GM19395 (cell line): ENCODE results near the gene PIK3R1.

ENCODE experiments used
- ATAC-seq: cut with Tn5 transposase; IDR thresholded peaks from one replicate; pipeline ENCODE4 v1.9.1; 2021; ENCODE audit warnings: mild to moderate bottlenecking, moderate library complexity; ENCODE audit not compliant: unreplicated experiment

PIK3R1 gene

DNA sequence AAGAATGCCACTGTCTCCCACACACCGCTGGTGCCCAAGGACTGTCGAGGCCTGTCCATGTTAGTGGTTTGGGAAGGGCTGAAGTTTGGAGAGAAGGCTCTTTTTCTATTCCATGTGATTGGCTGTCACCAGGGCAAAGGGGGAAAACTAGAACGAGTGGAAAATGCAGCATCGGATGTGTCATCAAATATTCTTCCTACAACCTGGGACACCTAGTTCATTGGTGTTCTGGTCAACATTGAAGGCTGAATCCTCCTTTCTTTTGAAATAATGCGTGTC is 53.2 kb downstream of the PIK3R1 start:
- ATAC-seq, result no peak

DNA sequence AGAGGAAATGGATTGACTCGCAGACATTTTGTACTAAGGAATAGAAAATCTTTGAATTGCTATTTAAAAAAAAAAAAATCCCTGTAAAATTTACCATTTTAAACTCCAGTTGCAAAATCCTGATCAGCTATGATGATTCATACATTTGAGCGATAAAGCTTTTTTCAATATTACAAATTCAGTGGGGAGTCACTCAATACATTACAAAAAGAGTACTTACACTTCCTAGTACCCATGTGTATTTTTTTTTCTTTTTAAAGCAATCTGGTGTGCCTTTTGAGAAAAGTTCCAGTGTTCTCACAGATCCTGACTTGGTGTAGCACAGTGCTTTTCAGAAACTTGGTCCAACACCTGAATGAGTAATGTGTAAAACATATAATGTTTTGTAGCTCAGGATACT is 54.3 kb downstream of the PIK3R1 start:
- no peak for ATAC-seq

DNA sequence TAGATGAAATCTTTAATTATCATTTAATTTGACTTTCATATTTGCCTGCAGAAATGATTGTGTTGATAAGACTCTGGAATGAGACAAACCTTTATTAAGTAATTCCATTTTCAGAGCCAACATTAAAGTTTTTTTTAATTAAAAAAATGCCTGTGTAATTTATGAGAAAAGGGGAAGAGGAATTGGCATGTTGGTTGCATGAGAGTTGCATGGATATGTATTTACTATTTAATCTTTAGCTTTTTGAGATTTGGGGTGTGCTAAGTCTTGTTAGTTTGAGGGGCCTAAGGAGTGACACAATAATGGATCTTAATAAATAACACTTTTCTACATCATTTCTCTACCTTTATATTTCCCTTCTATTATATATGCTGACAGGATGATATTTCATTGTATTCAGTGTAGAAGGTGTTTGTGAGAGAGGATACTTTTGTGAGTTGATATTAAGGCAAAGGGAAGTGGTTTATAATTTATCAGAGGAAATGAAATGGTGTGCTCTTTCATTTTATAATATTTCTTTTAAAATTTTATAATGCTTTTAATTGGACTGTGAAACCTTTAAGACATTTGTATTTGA is 54.9 kb downstream of the PIK3R1 start:
- no peak for ATAC-seq

DNA sequence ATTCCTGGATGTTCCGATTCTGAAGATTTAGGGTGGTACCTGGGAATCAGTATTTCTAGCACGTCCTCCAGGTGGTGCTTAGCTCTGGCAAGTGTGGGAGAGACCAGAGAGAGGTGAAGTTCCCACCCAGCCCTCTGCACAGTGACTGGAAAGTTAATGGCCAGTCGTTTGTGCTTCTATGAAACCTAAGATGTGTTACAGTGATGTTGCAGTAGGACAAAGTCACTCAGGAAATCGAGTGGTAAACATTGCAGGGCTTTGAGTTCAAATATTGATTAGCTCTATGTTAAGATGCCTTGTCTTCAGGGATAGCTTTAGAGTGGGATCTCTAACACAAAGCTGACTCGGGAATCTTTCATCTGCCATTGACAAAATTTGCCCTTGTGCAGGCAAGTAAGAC is 55.6 kb downstream of the PIK3R1 start:
- ATAC-seq, result no peak

DNA sequence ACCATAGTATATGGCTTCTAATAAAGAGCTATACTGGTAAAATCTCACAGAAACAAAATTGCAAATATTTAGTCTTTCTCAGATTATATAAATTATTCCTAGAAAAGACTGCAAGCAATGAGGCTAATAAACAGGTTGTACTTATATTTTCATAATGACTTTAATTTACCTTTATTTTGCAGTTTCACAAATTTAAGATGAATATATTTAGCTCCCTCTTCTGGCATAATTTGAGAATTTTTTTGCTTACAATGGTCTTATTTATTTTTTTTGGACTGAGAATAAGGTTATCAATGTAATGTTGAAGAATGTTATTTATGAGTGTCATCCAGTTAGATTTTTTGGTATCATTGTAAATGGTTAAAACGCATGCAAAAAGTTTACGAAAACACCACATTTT is 56.7 kb downstream of the PIK3R1 start:
- no peak for ATAC-seq

DNA sequence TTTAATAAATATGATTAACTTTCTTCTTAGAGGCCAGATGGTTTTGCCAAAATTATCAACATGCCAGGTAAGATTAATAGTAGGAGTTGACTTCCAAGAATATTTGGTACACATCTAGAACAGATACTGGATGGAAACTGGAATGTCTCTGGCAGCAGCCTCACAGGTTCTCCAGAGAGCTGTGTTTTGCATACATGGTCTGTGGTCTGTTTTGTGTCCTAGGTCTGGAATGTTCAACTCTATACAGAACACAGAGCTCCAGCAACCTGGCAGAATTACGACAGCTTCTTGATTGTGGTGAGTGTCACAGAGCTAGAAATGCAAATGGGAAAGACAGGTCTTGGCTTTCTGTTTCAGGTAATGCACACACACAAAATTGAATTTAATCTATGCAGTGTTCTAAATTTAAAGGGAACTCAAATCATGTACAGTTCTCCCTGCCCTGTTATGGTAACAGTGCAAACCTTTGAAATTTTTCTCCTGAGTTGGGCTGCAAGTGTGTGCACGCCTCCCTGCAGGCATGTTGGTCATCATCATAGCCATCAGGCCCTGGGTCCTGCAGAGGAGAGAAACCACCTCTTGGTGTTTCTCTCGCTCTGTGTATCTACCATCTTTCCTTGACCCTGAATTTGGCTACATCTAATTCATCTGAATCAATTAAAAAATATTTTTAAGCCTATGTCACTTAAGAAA is 58.3 kb downstream of the PIK3R1 start:
- ATAC-seq, result peak; percentile 72

DNA sequence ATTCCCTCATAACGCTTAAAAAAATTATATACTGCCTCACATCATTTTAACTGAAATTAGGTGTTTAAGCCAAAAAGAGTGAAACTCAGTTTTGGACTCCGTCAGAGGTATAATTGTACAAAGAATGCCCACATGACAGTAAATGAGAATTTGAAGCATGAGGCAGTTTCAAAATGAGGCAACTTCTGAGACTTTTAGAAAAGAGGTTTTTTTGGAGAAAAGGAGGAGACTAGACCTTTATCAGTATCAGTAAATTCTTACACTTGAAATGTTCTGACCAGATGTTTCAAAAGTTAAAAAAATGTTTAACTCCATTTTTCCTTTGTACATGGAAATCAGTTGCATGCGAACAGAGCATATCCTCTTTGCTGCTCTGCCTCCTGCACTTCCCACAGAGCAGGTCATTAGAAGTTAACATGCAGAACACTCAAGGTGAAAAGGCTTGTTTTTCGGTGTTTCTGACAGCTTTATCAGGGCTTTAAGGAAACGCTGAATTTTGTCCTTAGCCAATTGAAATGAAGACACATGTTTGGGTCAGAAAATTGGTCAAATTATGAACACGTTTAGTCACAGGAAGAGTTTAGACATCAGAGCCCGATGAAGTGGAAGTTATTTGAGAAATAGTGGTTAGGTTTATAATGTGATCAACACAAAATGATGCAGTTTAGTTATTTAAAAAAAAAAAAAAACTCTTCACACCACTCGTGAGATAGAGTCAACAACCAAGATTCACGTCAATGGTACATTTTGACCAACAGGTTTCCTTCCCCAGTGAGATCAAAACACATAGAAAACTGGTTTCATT is 59.5 kb downstream of the PIK3R1 start:
- peak; percentile 63 for ATAC-seq

DNA sequence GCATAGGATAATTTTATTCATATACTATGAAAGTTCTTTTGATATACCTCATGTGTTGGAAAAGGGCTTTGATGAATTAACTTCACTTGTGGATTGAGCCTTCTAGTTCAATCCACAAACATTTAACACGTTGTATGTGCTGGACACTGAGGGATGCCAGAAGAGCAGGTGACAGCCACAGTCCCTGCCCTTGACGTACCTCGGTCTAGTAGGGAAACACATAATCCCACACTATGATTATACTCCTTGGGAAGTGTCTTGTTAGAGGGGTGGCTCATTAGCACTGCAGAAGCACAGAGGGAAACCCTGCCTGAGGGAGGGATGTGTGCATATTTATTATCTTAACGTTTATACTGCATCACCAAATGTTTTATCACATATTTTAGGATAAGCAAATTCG is 61.2 kb downstream of the PIK3R1 start:
- ATAC-seq, result no peak

DNA sequence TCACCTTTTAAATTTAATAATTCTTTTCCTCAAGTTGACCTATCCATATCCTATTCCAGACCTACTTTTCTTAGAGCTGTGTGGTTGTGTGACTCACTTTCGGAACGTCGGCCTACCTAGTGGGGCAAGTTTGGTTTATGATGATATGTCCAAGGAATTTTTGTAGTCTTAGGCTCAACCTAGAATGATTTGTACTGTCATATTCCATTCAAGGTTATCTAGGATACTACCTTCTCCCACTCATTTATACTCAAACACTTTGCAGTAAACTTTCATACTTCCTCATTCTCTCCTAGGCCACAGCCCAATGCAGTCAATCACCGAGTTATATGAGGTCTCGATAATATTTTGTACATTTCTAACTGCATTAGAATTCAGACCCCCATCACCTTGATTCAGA is 61.9 kb downstream of the PIK3R1 start:
- ATAC-seq, result no peak

DNA sequence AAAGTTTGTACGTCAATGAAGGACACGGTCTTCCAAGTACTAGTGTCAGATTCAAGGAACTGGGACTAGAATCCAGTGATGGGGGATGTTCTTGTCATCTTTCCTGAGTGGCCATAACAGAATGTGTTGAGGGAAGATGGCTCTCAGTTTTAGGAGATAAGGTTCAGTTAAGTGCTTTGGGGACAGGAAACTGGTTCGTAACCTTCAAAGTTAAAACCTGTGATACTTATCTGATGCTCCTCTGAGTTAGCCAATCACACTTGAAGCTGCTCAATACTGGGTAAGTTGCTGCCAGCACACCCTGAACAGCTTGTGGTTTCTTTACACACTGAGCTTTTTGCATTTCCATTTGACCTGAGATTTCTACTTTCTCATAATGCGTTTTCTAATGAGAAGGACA is 64.4 kb downstream of the PIK3R1 start:
- ATAC-seq, result no peak

DNA sequence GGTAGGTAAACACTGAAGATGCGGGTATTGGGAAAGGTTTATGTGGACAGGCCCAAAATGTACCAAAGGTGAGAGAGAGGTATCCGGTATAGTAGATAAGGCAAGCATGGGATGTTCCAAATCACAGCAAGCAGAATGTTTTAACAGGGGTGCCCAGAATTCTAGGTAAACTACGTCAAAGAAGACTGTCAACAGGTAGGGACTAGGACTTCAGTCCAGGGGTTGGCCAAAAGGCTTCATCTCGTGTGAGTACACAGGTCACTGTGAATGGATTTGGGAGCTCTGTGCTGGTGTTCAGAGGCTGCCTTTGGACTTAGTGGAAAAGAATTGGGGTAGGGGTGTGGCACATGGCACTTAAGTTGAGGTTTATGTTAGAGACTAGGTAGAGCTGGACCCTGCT is 66.4 kb downstream of the PIK3R1 start:
- ATAC-seq, result no peak

DNA sequence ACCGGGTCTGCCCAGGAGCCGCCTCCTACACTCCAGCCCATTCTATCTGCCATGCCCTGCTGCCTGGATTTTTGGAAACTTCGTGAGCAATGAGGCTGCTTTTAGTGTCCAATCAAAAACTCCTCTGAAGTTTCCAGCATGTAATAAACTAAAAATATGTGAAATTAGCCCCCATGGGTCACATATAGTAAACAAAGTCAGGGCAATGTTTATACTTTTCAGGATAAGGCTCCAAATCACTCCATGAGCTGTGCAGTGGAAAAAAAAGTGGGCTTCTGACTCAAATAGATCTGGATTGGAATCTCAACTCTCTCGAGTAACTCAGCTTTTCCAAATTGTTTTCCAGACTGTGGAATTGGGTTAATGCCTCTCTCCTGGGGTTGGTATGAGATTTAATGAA is 68.2 kb downstream of the PIK3R1 start:
- ATAC-seq, result no peak

DNA sequence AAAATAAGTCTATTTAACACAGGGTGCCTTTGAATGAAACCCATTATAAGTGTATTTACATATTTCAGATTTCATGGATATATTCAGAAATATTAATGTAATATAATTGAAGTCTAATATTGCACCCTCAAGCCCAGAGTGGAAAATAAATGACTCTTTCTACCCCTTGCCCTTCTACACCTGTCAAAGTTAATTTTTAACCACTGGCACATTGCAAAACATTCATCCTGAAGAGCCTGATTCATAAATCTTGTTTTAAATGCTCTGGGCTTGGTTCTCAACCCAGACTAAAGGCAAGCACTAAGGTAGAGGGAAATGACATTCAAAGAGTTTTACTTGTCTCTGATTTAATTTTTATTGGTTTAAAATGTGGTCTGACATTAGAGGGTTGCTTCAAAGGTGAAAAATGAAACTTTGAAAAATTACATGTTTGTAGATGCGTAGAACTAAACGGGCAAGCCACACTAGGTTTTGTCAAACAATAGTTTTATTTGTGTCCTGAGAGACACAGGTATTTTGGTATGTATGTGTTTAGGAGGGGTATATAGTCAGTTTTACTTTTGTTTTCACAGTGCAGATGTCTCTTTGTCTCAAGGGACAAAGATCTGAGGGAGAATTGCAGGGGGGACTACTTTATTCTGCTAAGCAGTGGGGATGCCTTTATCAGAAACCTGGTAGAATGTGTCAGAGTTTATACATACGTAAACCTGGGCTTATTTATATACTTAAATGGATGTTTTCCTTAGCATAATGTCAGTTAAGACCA is 69.7 kb downstream of the PIK3R1 start:
- ATAC-seq, result peak; percentile 31

DNA sequence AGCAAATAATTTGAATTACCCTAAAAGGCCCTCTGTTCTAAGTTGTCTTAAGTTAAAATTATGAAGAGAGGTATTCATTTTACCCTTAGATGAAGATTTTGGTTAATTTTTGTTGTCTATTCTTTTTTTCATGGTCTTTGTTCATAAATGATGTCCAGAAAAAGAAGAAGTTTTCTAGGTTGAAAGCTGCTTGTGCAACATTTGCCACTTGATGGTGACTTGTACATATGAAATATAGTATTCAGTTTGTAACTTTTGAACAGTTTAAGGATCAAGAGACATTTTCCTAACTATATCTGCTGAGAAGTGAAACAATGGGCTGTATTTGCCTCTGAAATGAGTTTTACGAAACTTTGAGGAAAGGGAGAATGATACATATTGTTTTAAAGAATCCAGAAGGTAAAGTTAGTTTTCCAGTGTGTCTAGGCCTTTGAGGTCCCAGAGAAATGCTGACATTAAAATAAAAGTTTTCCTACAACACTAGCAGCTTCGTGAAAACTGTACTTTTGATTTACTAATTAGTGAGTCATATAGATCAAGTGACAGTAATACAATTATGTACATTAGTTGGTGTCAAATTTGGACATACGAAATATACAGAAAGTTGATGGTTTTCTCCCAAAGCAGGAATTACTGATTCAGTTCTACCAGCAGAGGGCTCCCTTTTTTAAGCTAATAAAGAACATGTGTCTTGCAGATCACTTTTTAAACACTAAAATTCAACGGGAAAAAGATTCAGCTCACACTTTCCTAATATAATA is 70.5 kb downstream of the PIK3R1 start:
- ATAC-seq, result no peak

DNA sequence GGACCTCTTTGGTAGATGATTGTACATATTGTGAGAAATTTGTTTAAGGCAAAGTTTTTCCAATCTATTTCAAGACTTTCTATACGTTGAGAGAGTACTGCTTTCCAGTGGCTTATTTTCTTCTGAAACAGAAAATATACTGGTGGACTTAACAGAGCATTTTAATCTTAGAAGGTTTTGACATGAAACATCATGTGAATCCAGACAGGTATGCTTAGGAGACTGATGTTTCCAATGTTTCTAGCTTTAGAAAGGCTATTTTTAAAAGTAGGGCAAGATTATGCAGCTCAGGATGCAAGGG is 71.0 kb downstream of the PIK3R1 start:
- no peak for ATAC-seq

DNA sequence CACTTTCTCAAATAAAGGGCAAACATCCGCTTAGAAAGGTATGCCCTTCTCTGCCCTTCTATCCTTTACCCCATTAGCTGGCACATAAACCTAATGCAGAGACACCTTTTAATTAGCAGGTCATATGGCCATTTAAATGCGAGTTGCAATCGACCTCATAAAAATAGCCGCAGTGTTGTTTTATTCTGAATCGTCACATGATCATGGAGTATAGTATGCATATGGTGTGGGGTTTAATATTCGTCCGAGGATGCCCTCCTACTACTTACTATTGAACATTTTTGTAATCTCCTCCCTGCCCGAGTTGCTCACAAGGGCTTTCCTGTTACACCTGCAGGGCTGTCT is 72.0 kb downstream of the PIK3R1 start:
- ATAC-seq, result no peak

DNA sequence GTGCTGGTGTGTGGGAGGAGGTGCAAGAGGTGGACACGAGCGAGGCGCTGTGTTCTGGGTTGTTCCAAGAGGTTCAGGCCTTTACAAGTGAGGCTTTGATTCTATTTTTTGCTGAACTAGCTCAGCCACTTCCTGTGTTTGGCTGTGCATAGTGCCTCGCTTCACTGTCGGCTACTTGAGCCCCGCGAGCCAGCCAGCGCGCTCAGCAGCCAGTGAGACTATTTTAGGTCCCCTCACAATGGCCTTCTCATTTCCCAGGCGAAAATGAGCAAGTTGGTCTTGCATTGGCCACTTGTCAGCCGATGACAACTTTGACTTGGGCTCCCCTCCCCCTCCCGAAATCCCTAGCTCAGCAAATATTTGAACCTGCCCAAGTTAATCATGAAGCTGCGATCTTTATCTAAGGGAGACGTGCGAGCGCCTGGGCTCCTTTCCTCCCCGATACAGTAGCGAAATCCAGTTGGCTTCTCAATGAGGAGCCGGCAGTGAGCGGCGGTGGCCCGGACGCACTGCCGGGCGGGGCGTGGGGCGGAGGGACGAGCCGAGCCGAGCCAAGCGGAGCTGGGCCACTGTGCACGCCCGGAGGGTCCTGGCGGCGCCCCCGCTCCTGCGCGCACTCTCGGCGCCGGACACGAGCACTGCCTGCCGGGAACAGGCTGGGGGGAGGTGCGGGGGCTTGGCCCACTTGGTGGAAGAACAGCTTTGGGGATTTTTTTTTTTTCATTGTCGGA is 72.6 kb downstream of the PIK3R1 start:
- peak; percentile 85 for ATAC-seq

DNA sequence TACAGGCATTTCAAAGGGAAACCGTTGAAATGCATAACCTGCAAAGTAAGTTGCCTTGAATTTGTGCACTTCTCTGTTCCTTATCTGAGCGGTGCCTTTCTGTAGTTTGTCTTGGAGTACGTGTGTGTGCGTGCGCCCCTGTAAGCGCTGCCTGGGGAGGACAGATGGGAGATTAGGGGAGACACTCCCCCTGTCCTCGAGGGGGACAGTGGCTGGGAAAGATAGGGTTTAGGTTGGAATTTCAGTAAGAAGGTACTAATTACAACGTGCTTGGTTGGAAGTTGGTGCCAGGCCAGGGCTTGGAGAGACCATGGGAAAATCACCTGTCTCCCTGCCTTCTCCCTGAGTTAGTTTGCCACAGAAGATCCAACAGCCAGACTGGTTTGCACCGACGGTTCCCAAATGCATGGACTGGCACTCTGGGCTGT is 73.2 kb downstream of the PIK3R1 start:
- peak; percentile 16 for ATAC-seq

DNA sequence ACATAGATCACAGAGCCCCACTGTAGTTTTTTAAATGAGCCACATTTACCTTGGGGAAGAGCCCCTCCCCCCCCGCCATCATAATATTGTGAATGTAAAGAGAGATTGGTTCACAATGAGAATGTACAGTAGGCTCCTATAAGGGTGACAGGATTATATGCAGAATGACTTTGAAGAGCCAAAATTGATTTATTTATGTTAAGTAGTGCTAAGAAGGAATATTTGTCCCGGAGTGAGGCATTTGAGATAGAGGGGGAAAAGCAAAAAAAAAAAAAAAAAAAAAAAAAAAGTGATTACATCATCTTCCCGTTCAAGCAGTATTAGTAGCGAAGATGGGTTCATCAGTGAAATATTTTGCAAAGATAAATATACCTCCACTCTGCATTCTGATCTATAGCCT is 73.9 kb downstream of the PIK3R1 start:
- ATAC-seq, result no peak

DNA sequence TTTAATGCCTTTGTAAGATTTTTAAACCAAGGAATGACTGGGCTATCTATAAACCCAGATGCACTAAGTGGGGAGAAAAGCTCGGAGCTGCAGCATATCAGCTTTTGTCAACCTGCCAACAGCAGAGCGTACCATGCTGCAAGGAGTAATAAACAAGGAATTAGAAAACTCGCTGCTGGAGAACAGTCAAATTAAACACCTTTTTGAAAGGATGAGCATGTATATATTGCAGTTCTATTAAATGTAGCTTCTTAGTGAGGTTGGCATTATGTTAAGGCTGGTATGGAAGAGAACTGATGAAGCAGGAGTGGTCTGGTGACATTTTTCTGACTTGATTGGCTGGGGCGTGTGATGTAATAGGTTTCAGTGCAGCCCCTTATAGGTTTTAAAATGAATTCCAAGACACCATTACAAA is 74.7 kb downstream of the PIK3R1 start:
- no peak for ATAC-seq

DNA sequence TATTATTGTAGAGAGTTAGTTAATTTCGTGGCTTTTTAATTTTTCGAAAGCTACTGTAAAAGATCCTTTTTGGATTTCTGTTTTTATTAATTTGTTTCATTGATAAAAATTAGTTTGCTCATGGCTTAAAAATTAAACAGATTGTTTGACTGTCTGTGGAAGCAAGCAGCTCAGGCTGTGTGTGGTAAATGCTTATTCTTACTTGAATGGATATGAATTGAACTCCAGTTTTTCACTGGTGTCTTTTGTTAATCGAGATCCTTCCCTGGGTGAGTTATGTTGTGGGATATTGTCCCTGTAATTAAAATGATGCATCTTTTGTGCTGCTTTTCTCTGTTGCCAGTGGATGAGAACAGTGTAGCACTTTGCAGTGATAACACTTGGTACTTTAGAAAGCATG is 75.3 kb downstream of the PIK3R1 start:
- ATAC-seq, result no peak
